ENCODE data around the gene DUSP28.

- TF ChIP-seq POLR2AphosphoS5 (IDR thresholded peaks at IDR 0.05; ENCODE audit: low read depth, low read length): no peak
- no peak for TF ChIP-seq TAF1 (IDR thresholded peaks at IDR 0.05; ENCODE audit: low read depth, low read length)
- TF ChIP-seq POLR2A (IDR thresholded peaks at IDR 0.05; ENCODE audit: low read depth, low read length): no peak
- TF ChIP-seq PAX5 (IDR thresholded peaks at IDR 0.05; ENCODE audit: insufficient read depth, low read length, severe bottlenecking): no peak
These were observed 30.7 kb upstream of the DUSP28 start for GRCh38 chr2:240529344-240529999.

Data from GM12891 (cell line).